Liver (tissue), 3 donors: ENCODE results near the gene FABP3.

ENCODE experiments used
- EGR1 ChIP-seq, 2 donors: IDR thresholded peaks; 2 replicates each; pipeline ENCODE4 v1.6.1; 2016 to 2018; ENCODE audit warnings: antibody characterized with exemption in 2 of 2, low read depth in 2 of 2
- FOXA1 ChIP-seq: IDR thresholded peaks from 2 replicates; pipeline ENCODE4 v1.6.1; 2016; ENCODE audit warnings: antibody characterized with exemption
- GABPA ChIP-seq, 2 donors: IDR thresholded peaks in 1 of 2; conservative IDR thresholded peaks in 1 of 2; 2 replicates each; pipeline ENCODE4 v1.6.1; 2016; ENCODE audit warnings: antibody characterized with exemption in 2 of 2, mild to moderate bottlenecking in 1 of 2, moderate library complexity in 1 of 2
- HNF4G ChIP-seq: IDR thresholded peaks from 2 replicates; pipeline ENCODE4 v1.6.1; 2016; ENCODE audit warnings: antibody characterized with exemption
- JUND ChIP-seq, 2 donors: IDR thresholded peaks; 2 replicates each; pipeline ENCODE4 v1.6.1; 2016; ENCODE audit warnings: antibody characterized with exemption in 2 of 2
- RAD21 ChIP-seq, 2 donors: IDR thresholded peaks; 2 replicates each; pipeline ENCODE4 v1.6.1; 2016; ENCODE audit warnings: antibody characterized with exemption in 2 of 2, mild to moderate bottlenecking in 2 of 2
- SP1 ChIP-seq: IDR thresholded peaks from 2 replicates; pipeline ENCODE4 v1.6.1; 2018; ENCODE audit warnings: antibody characterized with exemption, mild to moderate bottlenecking
- TAF1 ChIP-seq: conservative IDR thresholded peaks from 2 replicates; pipeline ENCODE4 v1.6.1; 2016; ENCODE audit warnings: antibody characterized with exemption, mild to moderate bottlenecking
- YY1 ChIP-seq: IDR thresholded peaks from 2 replicates; pipeline ENCODE4 v1.6.1; 2016; ENCODE audit warnings: antibody characterized with exemption, mild to moderate bottlenecking
- TF ChIP-seq, protein P1 (sequence below): fragments of 150-350 bp; IDR thresholded peaks from 2 replicates; pipeline ENCODE4 v1.5.1; 2017; ENCODE audit warnings: improper control_type of control experiment, low read depth, low read length; ENCODE audit not compliant: missing input control
- TF ChIP-seq, protein P2 (sequence below): IDR thresholded peaks from 2 replicates; pipeline ENCODE4 v1.6.1; 2016; ENCODE audit warnings: antibody characterized with exemption, mild to moderate bottlenecking
- TF ChIP-seq, protein P3 (sequence below): IDR thresholded peaks from 2 replicates; pipeline ENCODE4 v1.6.1; 2016; ENCODE audit warnings: antibody characterized with exemption
- TF ChIP-seq, protein P4 (sequence below): IDR thresholded peaks from 2 replicates; pipeline ENCODE4 v1.6.1; 2016; ENCODE audit warnings: antibody characterized with exemption
- donor health status: healthy.
- donor health status: healthy.

DNA sequence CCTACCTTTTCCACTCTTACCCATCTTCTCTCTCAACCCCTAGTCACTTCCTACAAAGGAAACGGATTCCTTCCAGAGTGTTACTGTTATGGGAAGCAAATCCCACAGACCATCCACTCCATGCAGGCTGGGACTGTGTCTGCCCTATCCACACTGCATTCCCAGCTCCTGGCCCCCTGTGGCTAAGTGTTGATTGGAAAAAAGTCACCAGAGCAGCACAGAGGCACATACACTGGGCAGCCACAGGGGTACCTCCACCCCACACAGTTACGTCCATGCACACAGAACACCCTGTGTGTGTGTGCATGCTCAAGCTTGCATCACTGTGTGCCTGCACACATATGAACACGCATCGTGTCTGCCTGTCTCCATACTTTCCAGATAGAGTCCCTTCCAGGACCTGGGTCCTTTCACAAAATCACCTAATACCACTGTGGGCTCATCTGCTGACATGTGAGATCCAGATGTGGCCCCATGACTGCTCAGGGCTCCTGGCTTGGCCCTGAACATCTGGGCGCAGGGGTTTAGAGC, 36.0 kb upstream of the FABP3 start:
- TF ChIP-seq, protein P1, sequence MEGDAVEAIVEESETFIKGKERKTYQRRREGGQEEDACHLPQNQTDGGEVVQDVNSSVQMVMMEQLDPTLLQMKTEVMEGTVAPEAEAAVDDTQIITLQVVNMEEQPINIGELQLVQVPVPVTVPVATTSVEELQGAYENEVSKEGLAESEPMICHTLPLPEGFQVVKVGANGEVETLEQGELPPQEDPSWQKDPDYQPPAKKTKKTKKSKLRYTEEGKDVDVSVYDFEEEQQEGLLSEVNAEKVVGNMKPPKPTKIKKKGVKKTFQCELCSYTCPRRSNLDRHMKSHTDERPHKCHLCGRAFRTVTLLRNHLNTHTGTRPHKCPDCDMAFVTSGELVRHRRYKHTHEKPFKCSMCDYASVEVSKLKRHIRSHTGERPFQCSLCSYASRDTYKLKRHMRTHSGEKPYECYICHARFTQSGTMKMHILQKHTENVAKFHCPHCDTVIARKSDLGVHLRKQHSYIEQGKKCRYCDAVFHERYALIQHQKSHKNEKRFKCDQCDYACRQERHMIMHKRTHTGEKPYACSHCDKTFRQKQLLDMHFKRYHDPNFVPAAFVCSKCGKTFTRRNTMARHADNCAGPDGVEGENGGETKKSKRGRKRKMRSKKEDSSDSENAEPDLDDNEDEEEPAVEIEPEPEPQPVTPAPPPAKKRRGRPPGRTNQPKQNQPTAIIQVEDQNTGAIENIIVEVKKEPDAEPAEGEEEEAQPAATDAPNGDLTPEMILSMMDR = no peak
- TF ChIP-seq TAF1 (no peak), YY1 (no peak), RAD21 (IDR thresholded peaks at IDR 0.05) (no peak), HNF4G (no peak), JUND (IDR thresholded peaks at IDR 0.05) (no peak), SP1 (no peak), GABPA (IDR thresholded peaks at IDR 0.05 in 1 of 2, conservative IDR thresholded peaks at IDR 0.05 in 1 of 2) (no peak), FOXA1 (no peak), EGR1 (IDR thresholded peaks at IDR 0.05; ENCODE audit: low read depth in 2 of 2) (no peak)
- TF ChIP-seq, protein P2, sequence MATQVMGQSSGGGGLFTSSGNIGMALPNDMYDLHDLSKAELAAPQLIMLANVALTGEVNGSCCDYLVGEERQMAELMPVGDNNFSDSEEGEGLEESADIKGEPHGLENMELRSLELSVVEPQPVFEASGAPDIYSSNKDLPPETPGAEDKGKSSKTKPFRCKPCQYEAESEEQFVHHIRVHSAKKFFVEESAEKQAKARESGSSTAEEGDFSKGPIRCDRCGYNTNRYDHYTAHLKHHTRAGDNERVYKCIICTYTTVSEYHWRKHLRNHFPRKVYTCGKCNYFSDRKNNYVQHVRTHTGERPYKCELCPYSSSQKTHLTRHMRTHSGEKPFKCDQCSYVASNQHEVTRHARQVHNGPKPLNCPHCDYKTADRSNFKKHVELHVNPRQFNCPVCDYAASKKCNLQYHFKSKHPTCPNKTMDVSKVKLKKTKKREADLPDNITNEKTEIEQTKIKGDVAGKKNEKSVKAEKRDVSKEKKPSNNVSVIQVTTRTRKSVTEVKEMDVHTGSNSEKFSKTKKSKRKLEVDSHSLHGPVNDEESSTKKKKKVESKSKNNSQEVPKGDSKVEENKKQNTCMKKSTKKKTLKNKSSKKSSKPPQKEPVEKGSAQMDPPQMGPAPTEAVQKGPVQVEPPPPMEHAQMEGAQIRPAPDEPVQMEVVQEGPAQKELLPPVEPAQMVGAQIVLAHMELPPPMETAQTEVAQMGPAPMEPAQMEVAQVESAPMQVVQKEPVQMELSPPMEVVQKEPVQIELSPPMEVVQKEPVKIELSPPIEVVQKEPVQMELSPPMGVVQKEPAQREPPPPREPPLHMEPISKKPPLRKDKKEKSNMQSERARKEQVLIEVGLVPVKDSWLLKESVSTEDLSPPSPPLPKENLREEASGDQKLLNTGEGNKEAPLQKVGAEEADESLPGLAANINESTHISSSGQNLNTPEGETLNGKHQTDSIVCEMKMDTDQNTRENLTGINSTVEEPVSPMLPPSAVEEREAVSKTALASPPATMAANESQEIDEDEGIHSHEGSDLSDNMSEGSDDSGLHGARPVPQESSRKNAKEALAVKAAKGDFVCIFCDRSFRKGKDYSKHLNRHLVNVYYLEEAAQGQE = no peak
- TF ChIP-seq, protein P3, sequence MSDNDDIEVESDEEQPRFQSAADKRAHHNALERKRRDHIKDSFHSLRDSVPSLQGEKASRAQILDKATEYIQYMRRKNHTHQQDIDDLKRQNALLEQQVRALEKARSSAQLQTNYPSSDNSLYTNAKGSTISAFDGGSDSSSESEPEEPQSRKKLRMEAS = no peak
- TF ChIP-seq, protein P4, sequence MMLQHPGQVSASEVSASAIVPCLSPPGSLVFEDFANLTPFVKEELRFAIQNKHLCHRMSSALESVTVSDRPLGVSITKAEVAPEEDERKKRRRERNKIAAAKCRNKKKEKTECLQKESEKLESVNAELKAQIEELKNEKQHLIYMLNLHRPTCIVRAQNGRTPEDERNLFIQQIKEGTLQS = no peak
